ENCODE results near the gene OR5A2. TPM values are rescaled to one million over a fixed set of nuclear protein-coding genes. Genes with fewer than 3 reads are reported as not detected.
"Not testable (repeated sequence)": the region's sequence is repeated elsewhere in the genome, so short reads cannot be mapped to it uniquely, and the experiment has no call there.

The OR5A2 gene
- total and polyA plus RNA-seq, 2 experiments from 2014 or later: not detected

- H3K79me2 ChIP-seq (ENCODE audit: insufficient read depth): no peaks in the 10 kb centered on the region
- no peak for DNase-seq
- H3K9me3 ChIP-seq (ENCODE audit: low read depth): no peaks in the 10 kb centered on the region
- H3K36me3 ChIP-seq (ENCODE audit: low read depth): no peaks in the 10 kb centered on the region
- no peak overlapping the region for H3K9ac ChIP-seq
- no peak overlapping the region for H2AFZ ChIP-seq
- H3K4me3 ChIP-seq: no peak overlapping the region
- H3K27ac ChIP-seq: no peak overlapping the region
- H3F3A ChIP-seq (ENCODE audit: insufficient read depth): 0 out of 2 replicates have a peak, but pooled peaks cover 10% of the 10 kb centered on the region
- H3K4me2 ChIP-seq (ENCODE audit: unreplicated experiment): no peak overlapping the region
- in situ Hi-C loops (cut with MboI): no loop called here
- WGBS, 2 experiments (ENCODE audit: low coverage in 1 of 2, low lambda C conversion rate in 2 of 2, missing lambda C conversion rate in 2 of 2): 18 to 20% methylated on average over 3 of the region's 3 CpGs
- H3K9me2 ChIP-seq (ENCODE audit: insufficient read depth): no peaks in the 10 kb centered on the region
- no peak for TF ChIP-seq EZH2phosphoT487 (IDR thresholded peaks at IDR 0.05; ENCODE audit: insufficient read depth, low read depth)
- TF ChIP-seq EZH2 (IDR thresholded peaks at IDR 0.05; ENCODE audit: insufficient read depth, poor library complexity, severe bottlenecking): no peak
- H3K27me3 ChIP-seq (replicated peaks; ENCODE audit: insufficient read depth): no peaks in the 10 kb centered on the region
- H3K4me1 ChIP-seq (ENCODE audit: insufficient read depth): peaks cover 11% of the 10 kb centered on the region; the same call in 1 of the 2 replicates
- H4K20me1 ChIP-seq (ENCODE audit: insufficient read depth): no peaks in the 10 kb centered on the region
Observed at GRCh38 chr11:59459916-59460315, 33.7 kb upstream of the OR5A2 start.

GRCh38 chr11:59456661-59457060 lies 30.4 kb upstream of the OR5A2 start, which contains the start of gene OR4D6:
OR4D6 (plus strand) TSS chr11:59456961; CDS start chr11:59456961, 0 bp downstream.
- Histone ChIP-seq H2AFZ (no peak within 1 kb of the TSS), H3K4me2 (ENCODE audit: unreplicated experiment) (no peak within 1 kb of the TSS), H3K27me3 (replicated peaks; ENCODE audit: insufficient read depth) (no peaks in the 10 kb centered on the region; the same call in 1 of the 2 replicates), H3K4me3 (no peak within 1 kb of the TSS), H3K4me1 (ENCODE audit: insufficient read depth) (no peaks in the 10 kb centered on the region), H3K27ac (no peak within 1 kb of the TSS), H3K9me3 (ENCODE audit: low read depth) (no peaks in the 10 kb centered on the region), H3F3A (ENCODE audit: insufficient read depth) (no peaks in the 10 kb centered on the region), H3K9ac (no peak within 1 kb of the TSS), H3K9me2 (ENCODE audit: insufficient read depth) (no peaks in the 10 kb centered on the region), H3K36me3 (ENCODE audit: low read depth) (no peaks in the 10 kb centered on the region), H4K20me1 (ENCODE audit: insufficient read depth) (no peaks in the 10 kb centered on the region), H3K79me2 (ENCODE audit: insufficient read depth) (no peaks in the 10 kb centered on the region)
- in situ Hi-C loops (cut with MboI): no loop called here
- WGBS, 2 experiments (ENCODE audit: low coverage in 1 of 2, low lambda C conversion rate in 2 of 2, missing lambda C conversion rate in 2 of 2): 3 to 8% methylated on average over 2 of the region's 2 CpGs
- no peak for DNase-seq
- TF ChIP-seq EZH2phosphoT487 (IDR thresholded peaks at IDR 0.05; ENCODE audit: insufficient read depth, low read depth) (no peak), EZH2 (IDR thresholded peaks at IDR 0.05; ENCODE audit: insufficient read depth, poor library complexity, severe bottlenecking) (no peak)

GRCh38 chr11:59448484-59448883 lies 22.3 kb upstream of the OR5A2 start:
- 12 to 15% methylated on average over 2 of the region's 2 CpGs for WGBS, 2 experiments (ENCODE audit: low coverage in 1 of 2, low lambda C conversion rate in 2 of 2, missing lambda C conversion rate in 2 of 2)
- no peaks in the 10 kb centered on the region for H3K4me1 ChIP-seq (ENCODE audit: insufficient read depth)
- in situ Hi-C loops (cut with MboI): no loop called here
- no peak for DNase-seq
- H4K20me1 ChIP-seq (ENCODE audit: insufficient read depth): no peaks in the 10 kb centered on the region
- H2AFZ ChIP-seq: no peak overlapping the region
- no peak overlapping the region for H3K4me3 ChIP-seq
- TF ChIP-seq EZH2 (IDR thresholded peaks at IDR 0.05; ENCODE audit: insufficient read depth, poor library complexity, severe bottlenecking) (no peak), EZH2phosphoT487 (IDR thresholded peaks at IDR 0.05; ENCODE audit: insufficient read depth, low read depth) (no peak)
- H3K9me3 ChIP-seq (ENCODE audit: low read depth): no peaks in the 10 kb centered on the region
- no peaks in the 10 kb centered on the region for H3K9me2 ChIP-seq (ENCODE audit: insufficient read depth)
- H3K9ac ChIP-seq: no peak overlapping the region
- H3K79me2 ChIP-seq (ENCODE audit: insufficient read depth): no peaks in the 10 kb centered on the region
- no peaks in the 10 kb centered on the region; the same call in 1 of the 2 replicates for H3K27me3 ChIP-seq (replicated peaks; ENCODE audit: insufficient read depth)
- no peaks in the 10 kb centered on the region for H3F3A ChIP-seq (ENCODE audit: insufficient read depth)
- no peak overlapping the region for H3K27ac ChIP-seq
- H3K36me3 ChIP-seq (ENCODE audit: low read depth): no peaks in the 10 kb centered on the region
- H3K4me2 ChIP-seq (ENCODE audit: unreplicated experiment): no peak overlapping the region

- H3K36me3 ChIP-seq (ENCODE audit: low read depth); H3K9me3 ChIP-seq (ENCODE audit: low read depth); DNase-seq; H3K27me3 ChIP-seq (replicated peaks; ENCODE audit: insufficient read depth); in situ Hi-C loops (cut with MboI); H3K9ac ChIP-seq; H2AFZ ChIP-seq; H3K9me2 ChIP-seq (ENCODE audit: insufficient read depth); H3K27ac ChIP-seq; H4K20me1 ChIP-seq (ENCODE audit: insufficient read depth); H3K4me1 ChIP-seq (ENCODE audit: insufficient read depth); H3F3A ChIP-seq (ENCODE audit: insufficient read depth); H3K4me2 ChIP-seq (ENCODE audit: unreplicated experiment); H3K79me2 ChIP-seq (ENCODE audit: insufficient read depth); H3K4me3 ChIP-seq: not testable (repeated sequence)
- WGBS, 2 experiments (ENCODE audit: low coverage in 1 of 2, low lambda C conversion rate in 2 of 2, missing lambda C conversion rate in 2 of 2): 6% methylated on average over 1 of the region's 1 CpG
Observed at GRCh38 chr11:59445624-59446023, 19.4 kb upstream of the OR5A2 start.

- no peaks in the 10 kb centered on the region for H3K9me3 ChIP-seq (ENCODE audit: low read depth)
- H3K27me3 ChIP-seq (replicated peaks; ENCODE audit: insufficient read depth): 0 out of 2 replicates have a peak, but pooled peaks cover 14% of the 10 kb centered on the region
- no peak overlapping the region for H3K9ac ChIP-seq
- H2AFZ ChIP-seq: no peak overlapping the region
- no peak for DNase-seq
- H3K4me3 ChIP-seq: no peak overlapping the region
- in situ Hi-C loops (cut with MboI): no loop called here
- no peaks in the 10 kb centered on the region for H3K79me2 ChIP-seq (ENCODE audit: insufficient read depth)
- 49 to 50% methylated on average over 7 of the region's 7 CpGs for WGBS, 2 experiments (ENCODE audit: low coverage in 1 of 2, low lambda C conversion rate in 2 of 2, missing lambda C conversion rate in 2 of 2)
- TF ChIP-seq EZH2 (IDR thresholded peaks at IDR 0.05; ENCODE audit: insufficient read depth, poor library complexity, severe bottlenecking) (no peak), EZH2phosphoT487 (IDR thresholded peaks at IDR 0.05; ENCODE audit: insufficient read depth, low read depth) (no peak)
- H3F3A ChIP-seq (ENCODE audit: insufficient read depth): no peaks in the 10 kb centered on the region
- no peaks in the 10 kb centered on the region for H3K9me2 ChIP-seq (ENCODE audit: insufficient read depth)
- no peak overlapping the region for H3K27ac ChIP-seq
- H3K4me1 ChIP-seq (ENCODE audit: insufficient read depth): no peaks in the 10 kb centered on the region
- no peaks in the 10 kb centered on the region for H4K20me1 ChIP-seq (ENCODE audit: insufficient read depth)
- no peaks in the 10 kb centered on the region for H3K36me3 ChIP-seq (ENCODE audit: low read depth)
- H3K4me2 ChIP-seq (ENCODE audit: unreplicated experiment): no peak overlapping the region
Observed at GRCh38 chr11:59437770-59438169, 11.6 kb upstream of the OR5A2 start.

Measured in GM23248 (cell line).